ENCODE data around the gene LAMC1. TPM values are rescaled to one million over a fixed set of nuclear protein-coding genes. Genes with fewer than 3 reads are reported as not detected.
"Not testable (repeated sequence)": the region's sequence is repeated elsewhere in the genome, so short reads cannot be mapped to it uniquely, and the experiment has no call there.

Gene LAMC1
- total RNA-seq, 1 donor from 2014 or later = 140 TPM

GRCh38 chr1:183148599-183148998, 125.4 kb downstream of the LAMC1 start:
- DNase-seq (ENCODE audit: low spot score) = no peak

GRCh38 chr1:183149273-183149672, 126.1 kb downstream of the LAMC1 start:
- DNase-seq (ENCODE audit: low spot score) = no peak

DNA sequence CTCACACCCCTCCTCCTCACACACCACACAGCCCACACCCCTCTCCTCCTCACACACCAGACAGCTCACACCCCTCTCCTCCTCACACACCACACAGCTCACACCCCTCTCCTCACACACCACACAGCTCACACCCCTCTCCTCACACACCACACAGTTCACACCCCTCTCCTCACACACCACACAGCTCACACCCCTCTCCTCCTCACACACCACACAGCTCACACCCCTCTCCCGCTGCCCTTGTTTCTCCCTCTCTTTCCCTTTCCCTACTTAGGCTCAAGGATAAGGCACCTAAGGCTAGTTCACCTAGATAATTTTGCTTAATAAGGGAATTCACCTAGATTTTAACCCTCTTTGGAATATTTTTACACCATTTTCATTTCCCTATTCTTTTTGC, 126.8 kb downstream of the LAMC1 start:
- DNase-seq (ENCODE audit: low spot score) = not testable (repeated sequence)

DNA sequence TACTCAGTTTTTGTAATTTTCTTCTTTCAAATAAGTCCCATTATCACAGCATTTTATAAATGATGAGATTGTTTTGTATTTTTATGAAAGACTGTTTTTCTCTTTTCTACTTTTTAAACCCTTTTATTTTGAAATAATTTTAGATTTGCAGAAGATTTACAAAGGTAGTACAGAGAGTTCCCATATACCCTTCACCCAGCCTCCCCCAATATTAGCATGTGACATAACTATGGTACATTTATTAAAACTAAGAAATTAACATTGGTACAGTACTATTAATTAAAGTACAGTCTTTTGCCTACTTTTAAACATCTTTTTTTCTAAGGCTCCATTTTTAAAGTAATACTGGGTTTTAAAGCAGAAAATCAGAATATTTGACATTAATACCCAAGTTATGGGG, 127.2 kb downstream of the LAMC1 start:
- DNase-seq (ENCODE audit: low spot score) = no peak

DNA sequence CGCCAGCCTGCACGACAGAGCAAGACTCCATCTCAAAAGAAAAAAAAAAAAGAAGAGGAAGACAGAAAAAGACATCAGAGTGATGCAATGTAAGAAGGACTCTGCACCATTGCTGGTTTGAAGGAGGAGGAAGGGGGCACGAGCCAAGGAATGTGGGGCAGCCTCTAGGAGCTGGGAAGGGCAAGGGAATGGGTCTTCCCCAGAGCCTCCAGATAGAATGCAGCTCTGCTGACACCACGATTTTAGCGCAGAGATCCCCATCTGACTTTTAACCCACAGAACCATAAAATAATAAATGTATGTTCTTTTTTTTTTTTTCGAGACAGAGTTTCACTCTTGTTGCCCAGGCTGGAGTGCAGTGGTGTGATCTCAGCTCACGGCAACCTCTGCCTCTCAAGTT, 129.0 kb downstream of the LAMC1 start:
- DNase-seq (ENCODE audit: low spot score) = no peak

DNA sequence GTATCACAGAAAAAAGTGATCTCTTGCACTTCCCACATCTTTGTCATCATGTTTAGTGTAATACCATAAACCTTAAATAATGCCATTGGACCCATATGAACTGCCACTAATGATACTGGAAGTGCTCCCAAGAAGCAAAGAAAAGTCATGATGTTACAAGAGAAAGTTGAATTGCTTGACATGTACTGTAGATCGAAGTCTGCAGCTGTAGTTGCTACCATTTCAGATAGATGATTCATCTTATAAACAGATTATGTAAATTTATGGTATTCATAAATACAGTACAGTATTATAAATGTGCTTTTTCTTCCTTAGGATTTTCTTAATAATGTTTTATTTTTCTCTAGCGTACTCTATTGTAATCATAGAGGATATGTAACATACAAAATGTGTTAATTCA, 132.7 kb downstream of the LAMC1 start:
- DNase-seq (ENCODE audit: low spot score) = no peak

- peak; percentile 86 for DNase-seq (ENCODE audit: low spot score)
Observed at GRCh38 chr1:183159960-183160359, 136.7 kb downstream of the LAMC1 start.

DNA sequence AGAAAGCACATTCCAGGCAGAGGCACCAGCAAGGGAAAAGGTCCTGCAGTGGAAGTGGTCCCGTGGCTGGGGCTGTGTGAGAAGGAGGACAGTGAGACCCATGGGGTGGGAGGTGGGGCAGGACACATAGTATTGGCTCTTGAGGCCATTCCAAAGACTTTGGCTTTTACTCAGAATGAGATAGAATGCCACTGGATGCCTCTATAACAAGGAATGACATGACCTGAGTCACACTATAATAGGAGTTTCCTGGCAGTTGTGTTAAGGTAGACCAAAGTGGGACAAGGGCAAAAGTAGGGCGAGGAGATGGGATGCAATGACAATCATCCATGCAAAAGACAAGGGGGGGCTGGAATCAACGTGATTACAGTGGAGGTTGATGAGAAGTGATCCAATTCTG, 138.2 kb downstream of the LAMC1 start:
- DNase-seq (ENCODE audit: low spot score) = no peak

DNA sequence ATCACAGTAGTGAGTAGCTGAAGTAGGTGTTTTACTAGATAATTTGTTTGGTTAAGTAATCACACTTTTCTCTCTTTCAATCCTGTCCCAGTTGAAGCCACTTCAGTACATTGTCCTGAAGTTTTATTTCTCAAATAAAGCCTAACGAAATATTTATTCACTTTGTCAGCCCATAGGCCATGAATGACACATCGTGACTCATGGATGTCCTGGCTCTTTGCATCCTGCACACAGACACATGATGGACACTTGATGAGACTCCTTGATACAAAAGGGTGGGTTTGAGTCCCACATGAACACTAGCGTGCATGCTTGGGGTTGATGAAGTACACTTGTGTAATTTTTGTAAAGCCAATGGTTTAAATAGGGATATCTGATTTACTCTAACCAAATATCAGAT, 140.1 kb downstream of the LAMC1 start:
- no peak for DNase-seq (ENCODE audit: low spot score)

GRCh38 chr1:183164340-183164739, 141.1 kb downstream of the LAMC1 start:
- DNase-seq (ENCODE audit: low spot score) = no peak

GRCh38 chr1:183164963-183165362, 141.7 kb downstream of the LAMC1 start:
- no peak for DNase-seq (ENCODE audit: low spot score)

GRCh38 chr1:183165456-183165855, 142.2 kb downstream of the LAMC1 start:
- no peak for DNase-seq (ENCODE audit: low spot score)

DNA sequence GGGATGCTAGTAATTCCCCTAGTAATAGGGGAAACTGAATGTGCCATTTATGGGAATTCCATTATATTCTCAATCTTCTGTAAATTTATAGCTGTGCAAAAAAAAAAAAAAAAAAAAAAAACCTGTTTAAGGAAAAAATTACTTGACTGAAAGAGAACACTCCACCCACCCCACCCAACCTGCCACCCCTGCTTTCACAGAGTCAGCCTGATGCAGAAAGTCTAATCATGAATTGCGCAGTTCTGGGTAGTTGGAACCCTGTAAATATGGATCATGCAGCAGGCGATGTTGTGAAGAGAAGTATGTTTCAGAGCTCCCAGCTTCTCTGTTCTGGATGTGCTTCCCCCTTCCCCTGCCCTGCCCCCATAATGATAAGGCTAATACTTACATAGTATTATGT, 143.2 kb downstream of the LAMC1 start:
- DNase-seq (ENCODE audit: low spot score) = no peak

GRCh38 chr1:183167676-183168075, 144.5 kb downstream of the LAMC1 start:
- no peak for DNase-seq (ENCODE audit: low spot score)

GRCh38 chr1:183168308-183168707, 145.1 kb downstream of the LAMC1 start:
- no peak for DNase-seq (ENCODE audit: low spot score)

DNA sequence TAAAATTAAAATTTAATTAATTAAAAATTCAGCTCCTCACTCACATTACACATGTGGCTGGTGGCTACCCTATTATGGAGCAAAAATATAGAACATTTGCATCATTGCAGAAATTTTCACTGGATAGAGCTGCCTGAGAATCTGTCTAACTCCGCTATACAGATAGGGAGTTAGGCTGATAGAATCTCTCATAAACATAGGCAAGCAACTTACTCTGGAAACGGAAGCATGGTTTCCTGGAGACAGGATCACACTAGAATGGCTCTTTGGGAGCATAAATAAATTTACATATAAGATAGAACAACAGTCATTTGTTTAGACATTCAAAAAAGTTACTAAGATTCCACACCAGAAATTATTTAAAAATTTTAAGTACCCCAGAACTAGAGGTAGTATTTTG, 150.6 kb downstream of the LAMC1 start:
- DNase-seq (ENCODE audit: low spot score) = no peak

DNA sequence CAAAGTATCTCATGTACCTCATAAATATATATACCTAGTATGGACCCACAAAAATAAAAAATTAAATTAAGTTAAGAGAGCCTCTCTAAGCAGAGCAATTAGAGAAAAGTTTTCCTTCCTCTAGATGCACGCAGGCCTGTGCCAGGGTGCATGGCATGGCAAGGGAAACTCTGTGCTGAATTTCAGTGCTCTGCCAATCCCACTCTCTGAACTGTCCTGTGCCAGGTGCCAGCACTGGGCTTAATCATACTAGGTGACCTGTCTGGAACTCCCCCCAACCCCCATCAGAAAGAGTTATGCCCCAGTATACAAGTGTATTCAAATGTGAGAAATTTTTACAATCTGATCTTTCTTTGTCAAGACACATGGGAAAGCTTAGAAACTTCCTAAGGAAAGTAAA, 152.4 kb downstream of the LAMC1 start:
- DNase-seq (ENCODE audit: low spot score) = no peak

GRCh38 chr1:183178545-183178944, 155.3 kb downstream of the LAMC1 start:
- no peak for DNase-seq (ENCODE audit: low spot score)

DNA sequence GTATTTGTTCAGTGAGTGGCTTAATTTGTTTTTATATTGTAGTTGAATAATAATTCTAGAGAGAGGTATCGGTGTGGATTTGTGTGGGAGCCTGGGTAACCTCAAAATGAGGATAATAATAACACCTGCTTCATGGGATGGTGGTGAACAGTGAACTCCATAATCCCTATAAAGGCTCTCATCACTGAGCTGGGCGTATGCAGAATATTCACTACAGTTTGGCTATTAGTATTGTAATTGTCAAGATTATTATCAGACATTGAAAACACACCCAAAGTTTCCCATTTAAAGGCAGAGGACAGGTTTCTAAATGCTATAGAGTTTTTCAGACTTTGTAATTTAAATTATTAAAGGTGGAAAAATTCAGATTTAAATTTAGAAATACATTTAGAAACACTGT, 155.8 kb downstream of the LAMC1 start:
- no peak for DNase-seq (ENCODE audit: low spot score)

DNA sequence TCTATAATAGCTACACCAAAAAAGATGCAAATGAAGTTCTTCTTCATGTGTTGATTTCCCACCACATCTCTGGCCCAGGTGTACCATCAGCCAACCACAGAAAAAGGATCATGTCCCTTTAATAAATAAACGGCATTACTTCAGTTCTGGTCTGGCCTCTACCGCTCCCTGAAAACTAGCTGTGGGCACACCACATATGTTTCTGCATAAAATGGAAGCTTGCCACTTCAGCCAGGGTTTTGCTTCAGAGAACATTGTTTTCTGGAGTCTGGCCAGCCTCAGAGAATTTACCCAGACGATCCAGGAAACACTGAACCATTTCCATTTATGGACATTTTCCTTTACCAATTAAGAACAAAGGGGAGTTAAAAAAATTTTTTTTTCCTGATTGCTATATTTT, 157.0 kb downstream of the LAMC1 start:
- DNase-seq (ENCODE audit: low spot score) = peak; percentile 57

- no peak for DNase-seq (ENCODE audit: low spot score)
Observed at GRCh38 chr1:183180634-183181056, 157.4 kb downstream of the LAMC1 start.

GRCh38 chr1:183185941-183186490, 162.8 kb downstream of the LAMC1 start, which contains the start of gene LAMC2:
TSS of gene LAMC2 (plus strand) at chr1:183186264. CDS start at chr1:183186353, 89 bp downstream.
- peak; percentile 77 for DNase-seq (ENCODE audit: low spot score)

DNA sequence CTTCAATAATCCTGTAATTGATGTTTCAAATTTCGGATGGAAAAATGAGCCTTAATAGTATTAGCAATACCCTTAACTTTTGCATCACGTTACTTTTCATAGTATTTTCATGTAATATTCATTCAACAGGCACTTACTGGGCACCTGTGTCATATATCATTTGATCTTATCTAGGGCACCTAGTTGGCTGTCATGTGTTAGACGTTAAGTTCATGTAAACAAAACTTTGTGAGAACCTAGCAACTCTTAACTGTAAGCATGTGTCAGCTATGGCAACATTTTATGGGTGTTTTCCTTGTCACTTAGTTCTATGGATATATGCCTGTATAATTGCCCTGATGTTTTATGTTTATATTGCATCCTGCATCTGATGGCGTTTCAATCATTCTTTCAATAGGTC, 163.6 kb downstream of the LAMC1 start:
- DNase-seq (ENCODE audit: low spot score) = no peak

DNA sequence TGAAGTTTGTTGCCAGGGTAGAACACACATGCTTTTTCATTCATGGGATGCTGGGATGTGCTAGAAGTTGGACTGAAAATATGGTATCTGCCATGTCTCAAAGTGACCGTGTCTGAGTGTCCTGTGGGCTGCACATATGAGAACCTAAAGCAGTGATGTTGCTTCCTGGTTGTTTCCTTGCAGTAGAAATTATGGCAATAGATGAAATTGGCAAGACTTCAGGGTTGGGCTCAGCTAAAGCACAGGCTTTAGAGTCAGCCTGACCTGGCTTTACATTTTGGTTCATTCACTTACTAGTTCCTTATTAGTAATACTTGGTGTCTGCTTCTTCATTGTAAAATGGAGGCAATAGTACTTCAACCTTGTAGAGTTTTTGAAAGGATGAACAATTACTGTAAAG, 165.0 kb downstream of the LAMC1 start:
- no peak for DNase-seq (ENCODE audit: low spot score)
